SU-DHL-6 (cell line): ENCODE measurements around the gene CHD5.
"Not testable (repeated sequence)": the region's sequence is repeated elsewhere in the genome, so short reads cannot be mapped to it uniquely, and the experiment has no call there.

Experiments
- EZH2phosphoT487 ChIP-seq: fragments of 200-600 bp; sonication (generic), shearing (Covaris generic); conservative IDR thresholded peaks from 2 replicates; pipeline ENCODE4 v1.6.1; 2018; ENCODE audit warnings: mild to moderate bottlenecking, antibody characterized with exemption, low read length, moderate library complexity, mixed read lengths
- TF ChIP-seq, protein P1 (sequence below): fragments of 200-600 bp; sonication (generic); IDR thresholded peaks from one replicate; pipeline ENCODE4 v1.5.1; 2017; ENCODE audit warnings: antibody characterized with exemption, mild to moderate bottlenecking, low read length, moderate library complexity; ENCODE audit not compliant: insufficient read depth, poor library complexity, severe bottlenecking

- TF ChIP-seq, protein P1, sequence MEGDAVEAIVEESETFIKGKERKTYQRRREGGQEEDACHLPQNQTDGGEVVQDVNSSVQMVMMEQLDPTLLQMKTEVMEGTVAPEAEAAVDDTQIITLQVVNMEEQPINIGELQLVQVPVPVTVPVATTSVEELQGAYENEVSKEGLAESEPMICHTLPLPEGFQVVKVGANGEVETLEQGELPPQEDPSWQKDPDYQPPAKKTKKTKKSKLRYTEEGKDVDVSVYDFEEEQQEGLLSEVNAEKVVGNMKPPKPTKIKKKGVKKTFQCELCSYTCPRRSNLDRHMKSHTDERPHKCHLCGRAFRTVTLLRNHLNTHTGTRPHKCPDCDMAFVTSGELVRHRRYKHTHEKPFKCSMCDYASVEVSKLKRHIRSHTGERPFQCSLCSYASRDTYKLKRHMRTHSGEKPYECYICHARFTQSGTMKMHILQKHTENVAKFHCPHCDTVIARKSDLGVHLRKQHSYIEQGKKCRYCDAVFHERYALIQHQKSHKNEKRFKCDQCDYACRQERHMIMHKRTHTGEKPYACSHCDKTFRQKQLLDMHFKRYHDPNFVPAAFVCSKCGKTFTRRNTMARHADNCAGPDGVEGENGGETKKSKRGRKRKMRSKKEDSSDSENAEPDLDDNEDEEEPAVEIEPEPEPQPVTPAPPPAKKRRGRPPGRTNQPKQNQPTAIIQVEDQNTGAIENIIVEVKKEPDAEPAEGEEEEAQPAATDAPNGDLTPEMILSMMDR = not testable (repeated sequence)
- not testable (repeated sequence) for TF ChIP-seq EZH2phosphoT487
These were observed 116.5 kb downstream of the CHD5 start for GRCh38 chr1:6063532-6064053.
